HG03159 (cell line): ENCODE data around the gene LOX.
A peak's percentile ranks its signal among the peaks of the same experiment; 100 is the strongest.

Experiments used
- ATAC-seq: cut with Tn5 transposase; IDR thresholded peaks from one replicate; pipeline ENCODE4 v1.9.1; 2021; ENCODE audit warnings: mild to moderate bottlenecking, moderate library complexity; ENCODE audit not compliant: unreplicated experiment

LOX gene

GRCh38 chr5:122078116-122079110, at the start of gene LOX:
TSS of gene LOX (minus strand) at chr5:122078259. CDS start at chr5:122077985, 274 bp downstream.
- no peak for ATAC-seq

GRCh38 chr5:122126756-122127321, 48.8 kb upstream of the LOX start:
- ATAC-seq = no peak

- ATAC-seq = no peak
Observed at GRCh38 chr5:122126177-122126755, 48.2 kb upstream of the LOX start.

GRCh38 chr5:122124766-122125165, 46.7 kb upstream of the LOX start:
- ATAC-seq = no peak

GRCh38 chr5:122121479-122122465, 43.7 kb upstream of the LOX start:
- no peak for ATAC-seq

GRCh38 chr5:122120957-122121356, 42.9 kb upstream of the LOX start:
- ATAC-seq = no peak

GRCh38 chr5:122120493-122120892, 42.4 kb upstream of the LOX start:
- ATAC-seq = no peak

- no peak for ATAC-seq
Observed at GRCh38 chr5:122119205-122119604, 41.1 kb upstream of the LOX start.

GRCh38 chr5:122118356-122118948, 40.4 kb upstream of the LOX start:
- no peak for ATAC-seq

- no peak for ATAC-seq
Observed at GRCh38 chr5:122114501-122114900, 36.4 kb upstream of the LOX start.

- ATAC-seq = no peak
Observed at GRCh38 chr5:122112733-122113558, 34.9 kb upstream of the LOX start.

- ATAC-seq = no peak
Observed at GRCh38 chr5:122112063-122112462, 34.0 kb upstream of the LOX start.

- no peak for ATAC-seq
Observed at GRCh38 chr5:122111460-122111859, 33.4 kb upstream of the LOX start.

GRCh38 chr5:122110987-122111386, 32.9 kb upstream of the LOX start:
- ATAC-seq = no peak

GRCh38 chr5:122107016-122107415, 29.0 kb upstream of the LOX start:
- ATAC-seq = no peak

- no peak for ATAC-seq
Observed at GRCh38 chr5:122105909-122106308, 27.9 kb upstream of the LOX start.

GRCh38 chr5:122102825-122103224, 24.8 kb upstream of the LOX start:
- ATAC-seq = no peak

- ATAC-seq = peak; percentile 92
Observed at GRCh38 chr5:122101636-122102285, 23.7 kb upstream of the LOX start.
